GM21723 (cell line): ENCODE data around the gene GSG1L.

Experiments
- ATAC-seq: cut with Tn5 transposase; IDR thresholded peaks from one replicate; pipeline ENCODE4 v1.9.1; 2021; ENCODE audit warnings: mild to moderate bottlenecking, moderate library complexity; ENCODE audit not compliant: unreplicated experiment

Gene GSG1L

DNA sequence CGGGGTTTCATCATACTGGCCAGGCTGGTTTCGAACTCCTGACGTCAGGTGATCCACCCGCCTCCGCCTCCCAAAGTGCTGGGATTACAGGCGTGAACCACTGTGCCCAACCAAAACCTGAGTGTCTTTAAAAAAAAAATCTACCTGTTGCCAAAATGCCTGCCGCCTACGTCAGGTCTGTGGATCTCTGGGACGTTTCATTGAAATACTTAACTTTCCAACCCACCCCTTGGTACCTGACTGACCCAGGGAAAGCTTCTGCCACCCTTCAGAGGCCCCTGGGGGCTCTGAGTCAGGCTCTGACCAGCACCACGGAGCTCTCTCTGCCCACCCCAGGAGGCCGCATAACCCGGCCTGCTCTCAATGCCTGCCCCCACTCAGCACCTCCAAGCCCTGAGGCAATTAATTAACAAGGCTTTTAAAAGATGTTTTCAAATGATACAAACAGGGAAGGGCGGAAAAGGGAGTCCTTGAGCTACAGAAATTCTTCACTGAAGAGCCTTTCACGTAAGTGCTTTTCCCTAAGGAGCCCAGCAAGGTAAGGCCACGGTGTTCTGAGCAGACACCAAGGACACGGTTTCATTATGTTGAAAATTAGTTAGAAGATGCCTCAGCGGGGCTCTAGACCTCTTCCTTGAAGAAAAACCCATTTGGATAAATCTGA lies 29.3 kb upstream of the GSG1L start:
- ATAC-seq = no peak

DNA sequence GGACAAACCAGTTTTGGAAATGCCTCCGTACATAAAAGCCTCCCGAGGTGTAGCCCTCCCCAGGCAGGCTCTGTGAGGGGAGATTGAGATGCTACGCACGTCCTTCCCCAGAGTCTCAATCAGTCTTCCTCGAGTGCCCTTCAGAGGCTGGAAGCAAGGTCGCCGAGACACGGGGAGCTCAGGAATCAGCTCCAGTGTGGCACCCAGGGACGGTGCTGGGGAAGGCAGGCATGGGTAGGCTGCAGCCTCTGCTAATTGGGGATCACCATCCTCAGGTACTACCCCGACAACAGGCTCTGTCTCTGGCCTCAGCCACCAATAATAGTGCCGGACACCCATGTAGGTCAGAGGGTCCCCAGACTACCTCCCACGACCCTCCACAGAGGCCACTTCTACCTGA lies 28.1 kb upstream of the GSG1L start:
- no peak for ATAC-seq

DNA sequence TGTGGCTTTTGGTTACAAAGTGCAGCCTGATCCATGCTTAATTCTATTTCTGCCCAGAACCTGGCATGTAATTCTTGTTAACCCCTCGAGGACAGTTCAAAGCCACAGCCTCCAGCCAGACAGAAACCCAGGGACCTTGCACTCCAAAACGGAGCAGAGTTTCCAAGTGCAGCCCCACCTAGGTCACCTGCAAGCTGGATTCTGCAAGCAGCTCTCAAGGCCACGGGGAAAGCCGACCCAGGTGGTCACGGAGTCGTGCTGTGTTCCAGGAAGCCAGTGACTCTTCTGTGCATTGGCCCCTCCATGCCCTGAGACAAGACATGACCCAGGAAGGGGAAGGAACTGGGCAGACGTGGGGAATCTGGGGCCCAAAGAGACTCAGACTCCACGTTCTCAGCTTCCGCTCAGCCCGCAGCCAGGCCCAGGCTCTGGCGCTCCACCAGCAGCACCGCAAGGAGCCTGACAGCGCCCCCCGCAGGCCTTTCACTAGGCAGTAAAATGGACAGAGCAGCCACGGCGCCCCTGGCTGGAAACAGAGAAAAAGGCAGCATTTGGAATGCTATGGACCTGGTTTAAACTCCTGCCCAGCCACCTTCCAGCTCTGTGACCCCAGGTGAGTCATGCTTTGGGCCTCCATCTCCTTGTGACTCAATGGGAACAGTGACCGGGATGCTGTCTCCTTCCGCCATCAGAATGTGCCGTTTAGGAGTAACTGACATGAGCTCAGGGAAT lies 27.3 kb upstream of the GSG1L start:
- ATAC-seq = no peak

DNA sequence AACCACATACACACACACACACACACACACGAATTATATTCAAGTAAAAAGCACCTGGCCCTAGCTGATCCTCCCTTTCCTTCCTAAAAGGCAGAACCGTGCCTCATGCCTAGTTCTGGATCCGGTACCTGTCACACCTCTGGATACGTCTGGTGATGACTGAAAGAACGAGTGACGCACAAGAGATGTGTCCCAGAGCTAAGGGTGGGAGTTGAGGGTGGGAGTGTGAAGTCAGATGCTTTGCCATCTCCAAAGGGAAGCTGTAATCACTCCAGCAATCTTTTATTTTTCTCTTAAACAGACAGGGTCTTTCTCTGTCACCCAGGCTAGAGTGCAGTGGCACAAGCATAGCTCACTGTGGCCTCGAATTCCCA lies 26.5 kb upstream of the GSG1L start:
- ATAC-seq = no peak

DNA sequence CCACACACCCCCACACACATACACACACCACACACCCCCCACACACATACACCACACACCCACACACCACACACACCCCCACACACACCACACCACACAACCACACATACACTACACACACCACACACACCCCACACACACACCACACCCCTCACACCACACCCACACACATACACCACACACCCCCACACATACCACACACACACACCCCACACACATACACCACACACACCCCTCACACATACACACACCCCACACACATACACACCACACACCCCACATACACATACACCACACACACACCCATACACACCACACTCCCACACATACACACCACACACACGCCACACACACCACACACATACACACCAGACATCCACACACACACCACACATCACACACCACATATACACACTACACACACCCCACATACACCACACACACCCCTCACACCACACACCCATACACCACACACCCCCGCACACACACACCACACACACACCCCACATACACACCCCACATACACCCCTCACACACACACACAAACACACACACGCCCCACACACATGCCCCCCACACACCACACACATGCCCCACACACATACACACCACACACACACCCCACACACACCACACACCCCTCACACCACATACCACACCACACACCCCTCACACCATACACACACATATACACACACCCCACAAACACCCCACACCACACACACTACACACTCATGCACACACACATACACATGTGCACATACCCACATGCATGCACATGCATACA lies 25.9 kb upstream of the GSG1L start:
- no peak for ATAC-seq

DNA sequence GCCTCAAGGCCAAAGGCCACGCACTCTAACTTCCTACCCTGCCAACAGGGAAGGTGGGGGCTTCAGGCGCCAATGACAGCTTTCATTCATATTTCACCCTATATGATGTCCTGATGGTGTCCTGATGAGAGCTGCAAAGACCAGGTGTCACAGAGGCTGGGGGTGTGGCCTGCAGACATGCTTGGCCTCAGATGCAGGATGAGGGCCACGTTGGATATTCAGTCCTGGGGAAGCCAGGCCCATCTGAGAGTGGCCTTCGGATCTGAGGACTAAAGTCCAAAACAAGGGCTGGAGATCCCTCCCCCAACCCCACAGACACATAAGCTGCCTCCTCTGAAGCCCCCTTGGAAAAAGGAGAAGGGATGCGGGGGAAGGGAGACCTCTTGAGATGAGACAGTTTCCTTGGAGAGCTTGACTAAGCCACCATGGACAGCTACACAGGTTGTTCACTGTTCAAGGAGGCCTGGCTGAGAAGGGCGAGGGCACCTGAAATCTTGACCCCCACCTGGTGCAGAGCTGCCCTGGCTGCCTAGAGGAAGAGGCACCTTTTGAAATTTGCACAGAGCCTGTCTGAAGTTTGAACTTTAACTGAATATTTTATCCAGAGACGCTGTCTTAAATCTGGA lies 24.3 kb upstream of the GSG1L start:
- ATAC-seq = no peak

DNA sequence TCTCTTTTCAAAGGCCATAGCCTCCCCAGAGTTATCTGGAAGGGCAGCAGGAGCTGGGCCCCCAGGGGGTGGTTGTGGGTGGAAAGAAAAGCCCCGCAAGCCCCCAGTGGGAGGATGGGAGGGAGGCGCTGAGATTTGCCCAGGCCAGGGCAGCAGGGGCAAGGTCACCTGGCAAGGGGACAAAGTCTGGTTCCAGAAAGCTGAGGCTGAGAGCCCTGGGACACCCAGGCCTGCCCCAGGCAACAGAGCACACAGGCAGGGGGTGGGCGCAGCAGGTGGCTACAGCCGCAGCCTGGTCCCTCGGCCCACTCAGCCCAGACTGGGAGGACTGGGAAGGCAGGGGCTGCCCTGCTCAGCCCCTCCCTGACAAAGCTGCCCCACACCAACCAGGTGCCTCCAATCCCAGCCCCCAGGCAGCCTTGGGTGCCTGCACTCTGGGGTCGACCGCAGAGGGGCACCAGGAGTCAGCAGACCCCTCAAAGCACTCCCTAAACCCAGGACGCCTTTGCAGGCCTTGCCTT lies 23.7 kb upstream of the GSG1L start:
- no peak for ATAC-seq

DNA sequence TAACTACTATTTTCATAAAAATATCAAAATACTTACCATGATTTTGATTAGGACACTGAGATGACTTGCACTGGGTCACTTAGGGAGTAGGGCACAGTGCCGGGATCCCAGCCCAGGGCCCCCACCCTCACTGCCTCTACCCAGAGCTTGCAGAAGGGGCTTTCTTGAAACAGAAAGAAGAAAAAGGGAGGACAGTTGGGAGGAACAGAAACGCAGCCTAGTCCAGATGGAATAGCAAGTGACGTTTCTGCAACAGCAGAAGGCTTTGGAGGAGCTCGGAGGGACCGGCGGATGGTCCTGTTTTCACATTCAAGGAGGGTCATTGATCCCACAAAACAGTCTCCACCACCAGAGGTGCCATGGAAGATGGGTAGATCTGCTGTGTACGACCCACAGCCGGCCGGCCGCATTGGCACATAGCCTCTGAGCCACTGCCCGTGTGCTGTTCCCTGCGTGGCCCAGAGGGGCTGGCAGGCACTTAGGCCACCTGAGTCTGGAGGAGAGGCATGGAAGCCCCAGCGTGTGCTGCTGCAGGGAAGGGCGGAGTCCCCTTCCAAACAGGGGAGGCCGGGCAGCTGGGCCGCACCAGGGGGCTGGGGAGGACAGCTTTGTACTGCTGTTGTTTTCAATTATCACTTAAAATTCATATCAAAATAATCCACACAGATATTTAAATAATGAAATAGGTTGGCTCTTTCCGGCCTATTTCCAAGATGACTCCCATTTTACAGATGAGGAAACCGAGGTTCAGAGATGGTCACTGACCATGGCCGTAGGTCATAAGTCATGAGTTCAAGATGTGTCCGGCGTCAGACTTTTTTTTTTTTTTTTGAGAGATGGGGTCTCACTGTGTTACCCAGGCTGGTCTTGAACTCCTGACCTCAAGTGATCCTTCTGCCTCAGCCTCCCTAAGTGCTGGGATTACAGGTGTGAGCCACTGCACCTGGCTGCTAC lies 22.9 kb upstream of the GSG1L start:
- ATAC-seq = no peak

DNA sequence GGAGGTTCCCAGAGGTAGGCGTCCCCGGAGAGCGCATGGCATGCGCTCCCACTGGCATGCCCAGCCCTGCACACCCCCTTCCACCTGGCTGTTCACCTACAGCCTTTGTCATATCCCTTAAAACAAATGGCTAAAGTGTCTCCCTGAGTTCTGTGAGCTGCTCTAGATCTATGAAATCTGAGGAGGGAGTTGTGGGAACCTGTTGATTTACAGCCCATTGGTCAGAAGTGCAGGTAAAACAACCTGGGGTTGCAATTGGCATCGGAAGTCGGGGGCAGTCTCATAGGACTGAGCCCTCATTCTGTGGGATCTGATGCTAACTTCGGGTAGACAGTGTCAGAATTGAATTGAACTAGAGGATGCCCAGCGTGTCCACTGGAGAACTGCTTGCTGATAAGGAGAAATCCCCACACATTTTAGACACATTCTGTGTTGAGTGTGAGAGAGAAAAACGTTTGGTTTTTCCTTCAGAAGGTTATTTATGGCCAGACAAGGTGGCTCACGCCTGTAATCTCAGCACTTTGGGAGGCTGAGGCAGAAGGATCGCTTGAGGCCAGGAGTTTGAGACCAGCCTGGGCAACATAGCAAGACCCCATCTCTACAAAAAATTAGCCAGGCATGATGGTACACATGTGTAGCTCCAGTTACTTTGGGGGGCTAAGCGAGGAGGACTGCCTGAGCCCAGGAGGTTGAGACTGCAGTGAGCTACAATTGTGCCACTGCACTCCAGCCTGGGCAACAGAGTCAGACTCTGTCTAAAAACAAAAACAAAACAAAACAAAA lies 22.1 kb upstream of the GSG1L start:
- ATAC-seq = no peak

DNA sequence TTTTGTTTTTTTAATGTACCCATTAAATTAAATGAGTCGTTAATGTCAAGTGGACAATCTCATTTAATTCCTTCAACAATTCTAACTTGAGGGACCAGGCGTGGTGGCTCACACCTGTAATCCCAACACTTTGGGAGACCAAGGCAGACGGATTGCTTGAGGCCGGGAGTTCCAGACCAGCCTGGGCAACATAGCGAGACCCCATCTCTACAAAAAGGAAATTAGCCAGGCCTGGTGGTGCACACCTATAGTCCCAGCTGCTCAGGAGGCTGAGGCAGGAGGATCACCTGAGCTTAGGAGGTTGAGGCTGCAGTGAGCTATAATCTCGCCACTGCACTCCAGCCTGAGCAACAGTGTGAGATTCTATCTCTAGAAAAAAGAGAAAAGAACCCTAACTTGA lies 20.7 kb upstream of the GSG1L start:
- ATAC-seq = no peak

DNA sequence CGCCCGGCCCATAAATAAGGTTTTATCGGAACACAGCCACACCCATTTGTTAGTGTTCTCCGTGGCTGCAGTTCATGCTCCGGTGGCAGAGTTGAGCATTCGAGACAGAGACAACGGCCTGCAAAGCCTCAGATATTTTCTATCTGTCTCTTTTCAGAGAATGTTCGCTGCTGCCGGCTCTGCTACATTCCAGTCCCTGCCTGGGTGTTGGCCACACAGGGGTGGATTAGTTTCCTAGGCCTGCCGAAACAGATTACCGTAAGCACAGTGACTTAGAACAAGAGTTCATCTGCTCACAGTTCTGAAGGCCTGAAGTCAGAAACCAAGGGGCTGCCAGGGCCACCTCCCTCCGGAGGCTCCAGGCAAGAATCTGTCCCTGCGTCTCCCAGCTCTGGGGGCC lies 19.1 kb upstream of the GSG1L start:
- ATAC-seq = no peak

DNA sequence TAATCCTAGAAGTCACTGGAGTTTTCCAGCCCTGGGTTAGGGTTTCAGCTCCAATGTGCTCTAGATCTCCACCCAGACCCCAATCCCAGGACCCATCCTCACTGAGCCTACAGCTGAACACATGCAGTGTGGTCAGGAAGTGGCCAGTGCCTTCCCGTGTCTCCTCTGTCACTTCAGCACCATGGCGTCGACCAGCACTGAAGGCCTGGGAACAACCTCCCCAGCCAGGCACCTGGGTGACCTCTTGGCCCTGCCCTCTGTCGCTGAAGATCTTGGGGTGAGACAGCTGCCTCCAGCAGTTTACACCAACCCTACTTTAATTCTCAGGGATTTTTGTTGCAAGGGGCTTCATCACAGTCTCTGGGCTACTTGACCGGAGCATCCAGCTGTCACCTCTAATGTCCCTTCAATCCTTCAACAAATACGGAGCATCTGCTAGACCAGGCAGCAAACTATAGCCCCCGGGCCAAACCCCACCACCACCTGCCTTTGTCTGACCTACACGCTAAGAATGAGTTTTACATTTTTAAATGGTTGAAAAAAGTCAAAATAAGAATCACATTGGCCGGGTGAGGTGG lies 18.0 kb upstream of the GSG1L start:
- ATAC-seq = no peak

DNA sequence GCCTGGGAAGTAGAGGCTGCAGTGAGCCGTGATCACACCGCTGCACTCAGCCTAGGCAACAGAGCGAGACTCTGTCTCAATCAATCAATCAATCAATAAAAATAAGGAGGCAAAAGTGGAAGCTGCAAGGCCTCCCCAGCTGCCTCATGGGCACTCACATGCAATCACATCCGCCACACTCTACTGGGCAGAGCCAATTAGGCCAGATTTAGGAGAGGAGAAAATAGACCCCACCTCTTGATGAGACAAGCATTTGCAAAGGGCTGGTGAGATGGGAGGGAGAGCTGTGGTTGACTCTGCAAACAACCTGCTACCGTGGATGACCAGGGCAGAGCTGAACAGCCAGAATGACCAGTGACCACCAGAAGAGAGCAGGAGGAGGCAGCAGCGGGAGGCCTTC lies 14.7 kb upstream of the GSG1L start:
- ATAC-seq = no peak

DNA sequence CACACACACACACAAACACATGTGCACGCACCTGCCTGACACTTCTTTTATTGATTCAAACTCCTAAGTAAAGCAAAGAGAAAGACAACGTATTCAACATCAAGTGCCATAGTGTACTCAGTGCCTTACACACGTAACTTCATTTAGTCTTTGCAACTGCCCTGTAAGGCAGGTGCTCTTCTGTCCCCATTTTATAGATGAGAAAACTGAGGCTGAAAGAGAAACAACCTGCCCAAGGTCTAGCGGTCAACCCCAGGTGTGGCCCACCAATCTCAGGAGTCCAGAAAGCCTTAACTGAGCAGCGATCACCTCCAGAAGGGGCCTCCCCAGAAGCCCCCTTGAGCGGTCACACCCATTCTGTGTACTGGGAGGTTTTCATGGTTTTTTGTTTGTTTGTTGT lies 10.3 kb upstream of the GSG1L start:
- ATAC-seq = no peak

DNA sequence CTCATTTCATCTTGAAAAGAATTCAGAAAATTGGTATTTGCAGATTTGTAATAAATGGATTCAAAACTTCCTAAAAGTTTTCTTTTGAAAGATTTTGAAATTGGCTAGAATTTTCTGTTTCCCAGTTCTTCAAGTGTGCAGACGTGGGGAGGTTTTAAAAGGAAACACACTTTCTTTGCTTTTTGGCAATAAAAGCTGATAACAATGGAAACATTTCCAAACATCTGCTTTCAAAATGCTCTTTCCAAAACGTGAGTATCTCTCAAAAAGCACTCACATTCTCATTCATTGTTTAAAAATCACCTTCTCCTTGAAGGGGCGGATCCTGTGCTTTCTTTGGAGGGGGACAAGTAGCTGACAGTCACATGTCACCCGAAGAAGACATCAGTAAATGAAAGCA lies 8.6 kb upstream of the GSG1L start:
- no peak for ATAC-seq

DNA sequence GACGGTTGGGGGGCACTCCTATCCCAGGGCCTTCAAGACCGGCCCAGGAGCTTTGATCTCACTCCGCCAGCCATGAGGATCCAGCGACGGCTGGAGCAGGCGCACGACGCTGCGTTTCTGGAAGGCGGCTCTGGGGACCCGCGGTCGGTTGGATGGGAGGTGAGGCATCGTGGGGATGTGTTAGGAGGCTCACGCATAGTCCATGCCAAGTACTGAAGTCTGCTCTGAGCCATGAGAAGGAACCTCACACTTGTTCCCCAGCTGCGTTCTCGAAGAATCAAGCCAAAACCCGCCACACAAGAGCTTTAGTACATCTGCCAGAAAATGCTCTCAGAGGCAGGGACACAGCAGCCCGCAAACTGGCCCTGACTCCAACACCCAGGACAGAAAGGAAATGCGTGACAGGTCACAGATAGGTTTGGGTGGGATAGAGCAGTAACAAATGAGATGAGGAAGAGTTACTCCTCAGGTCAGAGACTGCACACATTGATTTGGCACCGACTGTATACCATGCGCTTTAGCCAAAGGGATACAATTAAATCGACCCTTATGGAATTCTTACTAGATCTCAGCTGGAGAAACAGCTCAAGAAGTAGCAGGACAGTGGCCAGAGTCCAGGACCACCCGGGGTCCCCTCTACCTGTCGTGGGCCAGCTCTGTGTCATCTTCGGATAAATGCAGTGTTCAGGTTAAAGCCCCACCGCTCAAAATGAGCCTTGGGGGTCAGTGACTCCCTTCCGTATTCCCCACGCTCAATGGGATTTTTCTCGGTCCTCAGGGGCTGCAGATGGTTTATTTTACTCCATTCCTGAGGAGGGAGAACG lies 6.7 kb upstream of the GSG1L start:
- no peak for ATAC-seq

DNA sequence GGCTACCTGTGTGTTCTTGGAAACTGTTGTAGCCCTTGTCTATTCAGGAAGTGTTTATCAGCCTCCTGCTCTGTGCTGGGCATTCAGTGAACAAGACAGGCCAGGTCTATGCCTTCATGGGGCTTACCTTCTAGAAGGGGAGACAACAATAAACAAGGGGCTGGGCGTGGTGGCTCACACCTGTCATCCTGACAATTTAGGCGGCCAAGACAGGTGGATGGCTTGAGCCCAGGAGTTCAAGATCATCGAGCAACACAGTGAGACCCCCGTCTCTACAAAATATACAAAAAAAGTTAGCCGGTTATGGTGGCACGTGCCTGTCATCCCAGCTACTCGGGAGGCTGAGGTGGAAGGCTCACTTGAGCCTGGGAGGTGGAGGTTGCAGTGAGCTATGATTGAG lies 5.5 kb upstream of the GSG1L start:
- ATAC-seq = no peak

DNA sequence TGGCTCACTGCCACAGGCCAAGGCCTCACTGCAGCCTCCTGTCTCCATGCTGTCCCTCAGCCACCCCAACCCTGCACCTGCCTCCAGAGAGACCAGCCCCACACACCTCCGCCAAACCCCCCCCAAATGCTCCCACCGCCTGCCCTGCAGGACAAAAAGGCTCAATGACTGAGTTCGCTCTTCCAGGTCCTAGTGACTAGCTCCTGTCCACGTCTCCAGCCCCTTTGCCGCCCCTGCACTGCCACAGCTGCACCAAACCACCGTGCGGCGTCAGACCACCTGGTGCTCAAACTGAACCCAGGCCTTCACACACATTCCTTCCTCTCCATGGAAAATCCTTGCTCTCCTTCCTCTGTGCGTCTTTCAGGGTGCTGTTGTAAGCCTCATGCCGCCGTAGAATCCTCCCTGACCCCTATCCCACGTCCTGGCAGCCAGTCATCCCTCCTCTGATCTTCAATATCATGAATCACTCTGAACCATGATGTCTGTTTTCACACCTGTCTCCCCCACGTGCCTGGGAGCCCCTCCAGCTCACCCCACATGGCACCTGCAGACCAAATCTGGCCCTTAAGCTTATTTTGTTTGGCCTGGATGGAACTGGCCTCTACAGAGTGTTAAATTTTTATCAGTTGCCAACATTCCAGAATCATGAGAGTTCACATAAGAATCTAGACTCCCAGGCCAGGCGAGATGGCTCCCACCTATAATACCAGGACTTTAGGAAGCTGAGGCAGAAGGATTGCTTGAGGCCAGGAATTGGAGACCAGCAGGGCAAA lies 4.3 kb upstream of the GSG1L start:
- ATAC-seq = no peak
